Epithelial cell of proximal tubule (primary cell): Measurements from ENCODE around the gene PSMA3. TPM values are rescaled to one million over a fixed set of nuclear protein-coding genes. Genes with fewer than 3 reads are reported as not detected.

Experiments
- DNase-seq: peaks from one replicate; pipeline ENCODE4 v3.0.0-alpha.2; 2011; ENCODE audit warnings: low read depth
- H3K4me3 ChIP-seq: 2 replicates; pipeline ENCODE4 v1.5.1; 2011; ENCODE audit warnings: low read depth, mild to moderate bottlenecking, low read length
- total RNA-seq: library from RNA; depleted of rRNA; stranded (reverse); fragments of >200 nt; gene quantifications from 2 replicates; pipeline ENCODE4 v1.2.3, GENCODE V29; 2015
- TF ChIP-seq, protein P1 (sequence below): conservative IDR thresholded peaks from 2 replicates; pipeline ENCODE4 v1.5.1; 2012; ENCODE audit warnings: low read depth, mild to moderate bottlenecking, low read length

PSMA3 gene
- total RNA-seq, 1 donor from 2014 or later: 255 TPM

DNA sequence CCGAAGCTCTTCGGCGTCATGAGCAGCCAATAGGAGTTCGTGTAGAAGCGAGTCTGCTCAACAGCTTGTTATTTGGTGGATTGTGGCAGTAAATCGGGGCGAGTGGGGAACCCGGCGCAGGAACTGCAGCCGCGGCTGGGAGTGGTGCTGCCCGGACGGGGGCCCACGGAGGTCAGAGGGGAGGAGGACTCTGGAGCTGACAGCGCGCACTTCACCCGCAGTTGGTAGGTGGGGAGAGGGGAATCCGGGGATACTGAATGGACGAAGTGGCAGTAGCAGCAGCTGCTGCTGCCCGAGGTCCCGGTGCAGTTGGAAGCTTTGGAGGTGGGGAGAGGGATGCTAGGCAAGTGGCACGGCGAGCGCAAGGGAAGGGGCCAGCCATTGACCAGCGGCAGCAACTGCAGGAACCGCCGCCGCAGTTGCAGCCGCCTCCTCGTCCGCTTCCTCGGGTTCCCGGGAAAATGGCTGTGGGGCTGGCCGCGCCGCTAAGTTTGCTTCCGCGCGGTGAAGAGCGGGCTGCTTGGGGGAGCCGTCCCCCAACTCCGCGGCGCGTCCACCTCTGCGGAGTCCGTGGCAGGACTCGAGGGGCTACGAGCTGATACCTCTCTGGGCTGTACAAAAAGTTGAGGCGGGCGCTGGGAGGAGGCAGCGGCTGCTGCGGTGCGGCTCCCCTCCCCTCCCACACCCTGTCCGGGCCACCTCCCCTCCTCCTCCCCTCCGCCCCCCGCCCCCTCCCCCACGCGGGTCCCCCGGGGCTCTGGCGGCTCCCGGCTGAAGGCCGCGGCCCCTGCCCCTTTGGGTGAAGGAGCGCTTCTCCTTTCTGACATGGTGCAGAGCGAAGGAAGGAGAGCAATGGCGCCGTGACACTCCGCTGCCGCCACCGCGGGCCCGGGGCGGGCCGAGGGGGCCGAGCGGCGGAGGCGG lies 54.1 kb downstream of the PSMA3 start, which contains the start of gene ARID4A:
Gene ARID4A, plus strand, starts transcription at position 79 of the 924 bp plus-strand sequence. CDS start 1,300 bp downstream, outside the sequence.
- DNase-seq: no peak
- H3K4me3 ChIP-seq: peak within 1 kb of the TSS; percentile 86
- TF ChIP-seq, protein P1, sequence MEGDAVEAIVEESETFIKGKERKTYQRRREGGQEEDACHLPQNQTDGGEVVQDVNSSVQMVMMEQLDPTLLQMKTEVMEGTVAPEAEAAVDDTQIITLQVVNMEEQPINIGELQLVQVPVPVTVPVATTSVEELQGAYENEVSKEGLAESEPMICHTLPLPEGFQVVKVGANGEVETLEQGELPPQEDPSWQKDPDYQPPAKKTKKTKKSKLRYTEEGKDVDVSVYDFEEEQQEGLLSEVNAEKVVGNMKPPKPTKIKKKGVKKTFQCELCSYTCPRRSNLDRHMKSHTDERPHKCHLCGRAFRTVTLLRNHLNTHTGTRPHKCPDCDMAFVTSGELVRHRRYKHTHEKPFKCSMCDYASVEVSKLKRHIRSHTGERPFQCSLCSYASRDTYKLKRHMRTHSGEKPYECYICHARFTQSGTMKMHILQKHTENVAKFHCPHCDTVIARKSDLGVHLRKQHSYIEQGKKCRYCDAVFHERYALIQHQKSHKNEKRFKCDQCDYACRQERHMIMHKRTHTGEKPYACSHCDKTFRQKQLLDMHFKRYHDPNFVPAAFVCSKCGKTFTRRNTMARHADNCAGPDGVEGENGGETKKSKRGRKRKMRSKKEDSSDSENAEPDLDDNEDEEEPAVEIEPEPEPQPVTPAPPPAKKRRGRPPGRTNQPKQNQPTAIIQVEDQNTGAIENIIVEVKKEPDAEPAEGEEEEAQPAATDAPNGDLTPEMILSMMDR: no peak

DNA sequence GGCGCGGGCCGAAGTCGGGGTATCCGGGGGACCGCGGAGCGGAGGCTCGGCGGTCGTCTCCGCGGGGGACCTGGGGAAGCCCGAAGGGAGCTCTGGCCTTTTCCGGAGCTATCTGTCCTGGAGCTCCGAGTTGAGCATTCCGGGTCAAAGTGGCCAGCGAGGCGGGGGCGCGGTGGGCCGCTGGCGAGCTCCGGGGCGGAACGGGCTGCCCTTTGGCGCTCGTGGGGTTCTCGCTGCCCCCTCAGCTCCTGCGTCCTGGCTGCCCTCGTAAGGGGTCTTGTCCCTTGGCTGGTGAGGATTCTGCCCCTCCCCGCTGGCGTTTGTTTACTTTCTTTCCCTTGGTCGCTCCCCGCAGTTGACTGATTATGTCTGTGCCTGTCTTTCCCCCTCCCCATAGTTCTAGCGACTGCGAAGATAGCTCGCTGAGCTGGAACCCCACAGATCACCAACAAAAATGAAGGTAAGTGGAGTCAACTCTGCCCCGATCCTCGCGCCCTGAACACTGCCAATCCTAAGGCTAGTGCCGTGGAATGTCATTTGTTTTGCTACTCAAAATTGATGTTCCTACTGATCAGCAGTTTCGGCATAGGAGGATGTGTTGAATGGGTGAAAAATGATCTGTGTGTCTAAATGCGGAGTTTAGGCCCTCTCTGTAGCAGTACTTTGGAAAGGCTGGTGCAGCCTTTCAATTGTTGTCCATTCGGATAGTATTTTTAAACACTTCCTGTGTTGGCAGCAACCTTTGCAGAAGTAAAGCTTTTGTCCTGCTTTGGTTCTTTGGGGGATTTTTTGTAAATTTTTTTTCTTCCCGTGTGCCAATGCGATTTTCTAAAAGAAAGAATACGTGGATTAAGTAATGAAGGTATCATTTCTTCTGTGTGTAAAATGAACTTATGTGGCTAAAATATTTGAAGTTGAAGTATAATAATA lies 55.0 kb downstream of the PSMA3 start:
- TF ChIP-seq, protein P1: no peak
- DNase-seq: no peak
- peak overlapping the region; percentile 86 for H3K4me3 ChIP-seq

DNA sequence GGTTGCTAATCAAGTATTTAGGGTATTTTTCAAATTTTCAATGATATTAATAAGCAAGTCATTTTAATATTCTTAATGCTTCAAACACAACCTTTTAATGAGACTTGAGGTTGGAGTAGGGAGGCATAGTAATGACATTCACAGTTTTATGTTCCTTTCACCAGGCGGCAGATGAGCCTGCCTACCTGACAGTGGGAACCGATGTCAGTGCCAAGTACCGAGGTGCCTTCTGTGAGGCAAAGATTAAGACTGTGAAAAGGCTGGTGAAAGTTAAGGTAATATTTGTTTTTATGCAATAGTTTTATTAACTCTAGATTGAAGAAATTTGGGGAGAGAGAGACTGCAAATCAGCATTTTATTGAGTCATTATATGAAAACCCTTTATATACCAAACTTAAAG lies 56.8 kb downstream of the PSMA3 start:
- TF ChIP-seq, protein P1: no peak
- no peak for DNase-seq
- H3K4me3 ChIP-seq: no peak overlapping the region

DNA sequence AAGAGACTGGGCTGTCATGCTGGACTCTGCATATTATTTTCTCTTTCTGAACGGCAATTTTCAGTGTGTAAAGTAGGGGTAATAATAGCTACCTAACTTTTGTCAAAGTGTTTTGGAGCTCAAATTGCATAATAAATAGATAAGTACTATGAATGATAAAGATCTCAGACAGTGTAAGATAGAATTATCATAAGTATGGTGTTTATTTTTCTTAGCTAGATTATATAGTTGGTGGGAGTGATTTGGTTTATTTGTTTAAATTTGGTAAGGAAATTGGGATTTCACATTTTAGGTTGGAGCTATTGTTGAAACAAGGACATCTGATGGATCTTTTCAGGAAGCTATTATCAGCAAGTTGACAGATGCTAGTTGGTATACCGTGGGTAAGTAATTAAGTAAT lies 61.1 kb downstream of the PSMA3 start:
- TF ChIP-seq, protein P1: no peak
- no peak for DNase-seq
- H3K4me3 ChIP-seq: no peak overlapping the region

DNA sequence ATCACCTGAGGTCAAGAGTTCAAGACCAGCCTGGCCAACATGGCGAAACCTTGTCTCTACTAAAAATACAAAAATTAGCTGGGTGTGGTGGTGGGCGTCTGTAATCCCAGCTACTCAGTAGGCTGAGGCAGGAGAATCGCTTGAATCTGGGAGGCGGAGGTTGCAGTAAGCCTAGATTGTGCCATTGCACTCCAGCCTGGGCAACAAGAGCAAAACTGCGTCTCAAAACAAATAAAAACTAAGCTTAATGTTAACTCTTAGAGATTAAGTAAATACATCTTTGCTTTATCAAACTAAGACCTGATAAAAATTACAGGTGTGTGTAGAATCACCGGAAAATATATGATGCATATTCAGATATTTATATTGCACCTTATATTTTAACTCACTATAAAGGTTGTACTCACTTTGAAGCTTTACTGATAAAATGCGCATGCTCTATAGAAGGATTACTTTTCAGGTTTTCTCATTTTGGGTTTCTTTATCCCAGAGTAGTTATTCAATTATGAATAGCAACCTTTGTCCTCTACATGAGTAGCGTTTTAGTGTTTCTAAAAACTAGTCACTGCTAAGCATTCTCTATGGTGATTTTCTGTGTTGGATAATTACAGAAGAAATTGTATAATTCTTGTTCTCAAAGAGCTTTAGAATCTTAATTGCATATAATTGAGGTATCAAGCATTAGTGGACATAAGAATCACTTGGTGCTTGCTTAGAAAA lies 63.1 kb downstream of the PSMA3 start:
- no peak for DNase-seq
- no peak overlapping the region for H3K4me3 ChIP-seq
- TF ChIP-seq, protein P1: no peak

DNA sequence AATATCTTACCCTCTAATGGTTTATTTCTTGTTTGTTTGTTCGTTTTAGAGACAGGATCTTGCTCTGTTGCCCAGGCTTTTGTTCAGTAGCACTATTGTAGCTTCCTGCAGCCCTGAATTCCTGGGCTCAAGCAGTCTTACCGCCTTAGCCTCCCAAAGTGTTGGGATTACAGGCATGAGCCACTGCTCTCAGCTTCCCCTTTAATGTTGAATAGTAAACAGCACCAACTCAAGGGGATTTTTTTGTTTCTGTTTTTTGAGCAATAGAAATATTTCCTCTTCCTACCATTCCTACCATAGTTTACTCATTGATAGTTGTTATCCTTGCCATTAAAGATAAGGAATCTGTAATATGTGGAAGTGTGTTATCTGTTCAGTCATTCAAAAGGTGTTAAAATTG lies 64.4 kb downstream of the PSMA3 start:
- no peak overlapping the region for H3K4me3 ChIP-seq
- TF ChIP-seq, protein P1: no peak
- no peak for DNase-seq
